ENCODE data around the gene PSMB5.
A peak's percentile ranks its signal among the peaks of the same experiment; 100 is the strongest.

Gene PSMB5

DNA sequence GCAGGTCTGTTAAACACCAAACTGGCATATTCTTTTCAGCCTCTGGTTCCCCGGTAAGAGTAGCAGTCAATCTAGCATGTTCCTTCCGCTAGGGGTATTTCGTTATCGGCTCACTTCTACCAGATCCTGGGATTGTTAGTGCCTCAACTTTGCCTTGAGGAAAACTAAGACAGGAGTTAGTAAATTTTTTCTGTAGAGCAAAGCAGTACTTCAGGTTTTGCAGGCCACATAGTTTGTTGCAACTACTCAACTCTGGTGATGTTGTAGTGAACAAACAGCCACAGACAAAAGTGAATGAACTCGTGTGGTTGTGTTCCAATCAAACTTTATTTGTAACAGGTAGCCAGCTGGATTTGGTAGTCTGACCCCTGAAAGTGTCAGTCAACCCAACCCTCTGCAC is 28.9 kb upstream of the PSMB5 start:
- intact Hi-C loops (cut with DNase I; ENCODE audit: low total_unique reads): no loop called here

GRCh38 chr14:23062002-23062401 is 27.3 kb upstream of the PSMB5 start:
- intact Hi-C loops (cut with DNase I; ENCODE audit: low total_unique reads): no loop called here
- Histone ChIP-seq H3K27me3 (no peaks in the 10 kb centered on the region), H3K36me3 (peaks cover 69 to 86% (median 80%) of the 10 kb centered on the region in 3 donors), H3K4me3 (no peak overlapping the region), H3K27ac (peak overlapping the region; percentile 21 to 46), H3K4me1 (peaks cover 0 to 21% (median 10%) of the 10 kb centered on the region in 4 donors), H3K9me3 (no peaks in the 10 kb centered on the region)
- no peak for TF ChIP-seq CTCF (IDR thresholded peaks at IDR 0.05)
- DNase-seq: peak; percentile 79 to 88

More for the DNA sequence above, 28.9 kb upstream of the PSMB5 start:
- peaks cover 82 to 100% (median 94%) of the 10 kb centered on the region in 3 donors for H3K36me3 ChIP-seq
- H3K4me1 ChIP-seq: peaks cover 0 to 25% (median 11%) of the 10 kb centered on the region in 4 donors
- H3K27ac ChIP-seq: no peak overlapping the region
- TF ChIP-seq CTCF (IDR thresholded peaks at IDR 0.05): no peak
- no peak overlapping the region for H3K4me3 ChIP-seq
- no peaks in the 10 kb centered on the region for H3K27me3 ChIP-seq
- H3K9me3 ChIP-seq: no peaks in the 10 kb centered on the region
- DNase-seq: no peak

- intact Hi-C loops (cut with DNase I; ENCODE audit: low total_unique reads): no loop called here
- H3K36me3 ChIP-seq: peaks cover 64 to 73% (median 67%) of the 10 kb centered on the region in 3 donors
- no peak for TF ChIP-seq CTCF (IDR thresholded peaks at IDR 0.05)
Observed at GRCh38 chr14:23060536-23061260, 26.0 kb upstream of the PSMB5 start.

GRCh38 chr14:23058654-23059504 is 24.2 kb upstream of the PSMB5 start:
- intact Hi-C loops (cut with DNase I; ENCODE audit: low total_unique reads): no loop called here
- DNase-seq: peak in 1 of 2 donors; percentile 65

More at GRCh38 chr14:23060536-23061260, 26.0 kb upstream of the PSMB5 start:
- DNase-seq: peak in 1 of 2 donors; percentile 55
- H3K27me3 ChIP-seq: no peaks in the 10 kb centered on the region
- H3K4me3 ChIP-seq: no peak overlapping the region
- no peak overlapping the region for H3K27ac ChIP-seq
- H3K9me3 ChIP-seq: no peaks in the 10 kb centered on the region
- H3K4me1 ChIP-seq: peaks cover 0 to 29% (median 20%) of the 10 kb centered on the region in 4 donors

More at GRCh38 chr14:23058654-23059504, 24.2 kb upstream of the PSMB5 start:
- Histone ChIP-seq H3K36me3 (peaks cover 48 to 55% (median 50%) of the 10 kb centered on the region in 3 donors), H3K4me1 (peaks cover 0 to 29% (median 17%) of the 10 kb centered on the region in 4 donors), H3K9me3 (no peaks in the 10 kb centered on the region), H3K27me3 (no peaks in the 10 kb centered on the region), H3K27ac (peak overlapping the region in 1 of 2 donors; percentile 62), H3K4me3 (no peak overlapping the region)
- TF ChIP-seq CTCF (IDR thresholded peaks at IDR 0.05): no peak
